Cardiac muscle cell (in vitro differentiated cells and primary cell): Measurements from ENCODE around the gene POFUT1. TPM values are rescaled to one million over a fixed set of nuclear protein-coding genes. Genes with fewer than 3 reads are reported as not detected.
"Not testable (repeated sequence)": the region's sequence is repeated elsewhere in the genome, so short reads cannot be mapped to it uniquely, and the experiment has no call there.

Experiments
- DNase-seq, 2 donors: peaks; one replicate each; pipeline versions ENCODE4 v3.0.0 to v3.0.0-alpha.2; 2010 to 2017; ENCODE audit warnings: low read depth in 1 of 2, low spot score in 1 of 2
- H3K27ac ChIP-seq: fragments of 200-600 bp; sonication (generic); 2 replicates; pipeline ENCODE4 v1.5.1; 2016
- H3K27me3 ChIP-seq: fragments of 200-600 bp; sonication (generic); 2 replicates; pipeline ENCODE4 v1.6.0; 2016; ENCODE audit warnings: control low read depth
- H3K36me3 ChIP-seq: fragments of 200-600 bp; sonication (generic); 2 replicates; pipeline ENCODE4 v1.5.1; 2016; ENCODE audit warnings: control low read depth
- H3K4me1 ChIP-seq: fragments of 200-600 bp; sonication (generic); 2 replicates; pipeline ENCODE4 v1.8.1; 2017; ENCODE audit warnings: low read depth, mild to moderate bottlenecking, mixed run types
- H3K4me3 ChIP-seq: fragments of 200-600 bp; sonication (generic); 2 replicates; pipeline ENCODE4 v1.5.1; 2016; ENCODE audit warnings: mild to moderate bottlenecking
- H3K9me3 ChIP-seq: fragments of 200-600 bp; sonication (generic); 2 replicates; pipeline ENCODE4 v1.5.1; 2017; ENCODE audit warnings: low read depth, mild to moderate bottlenecking, control low read depth
- CTCF ChIP-seq: IDR thresholded peaks from 2 replicates; pipeline ENCODE4 v1.5.1; 2012; ENCODE audit warnings: low read depth, mild to moderate bottlenecking, low read length
- polyA plus RNA-seq: library from polyadenylated mRNA; unstranded; fragments of >200 nt; fragmentation: Nextera tagmentation; extraction: Ambion mirVana; gene quantifications from 2 replicates; pipeline ENCODE4 v1.2.1, GENCODE V29; 2016
- total RNA-seq: library from RNA; depleted of rRNA; stranded (reverse); fragments of >200 nt; gene quantifications from 2 replicates; pipeline ENCODE4 v1.2.3, GENCODE V29; 2016

The POFUT1 gene
- total and polyA plus RNA-seq, 2 experiments from 2014 or later: 25.1 to 31.4 TPM

- no peak for TF ChIP-seq CTCF
- no peaks in the 10 kb centered on the region for H3K9me3 ChIP-seq
Measured at GRCh38 chr20:32251470-32251869, 43.8 kb downstream of the POFUT1 start.

GRCh38 chr20:32252189-32252588 is 44.5 kb downstream of the POFUT1 start:
- Histone ChIP-seq H3K4me1 (no peaks in the 10 kb centered on the region), H3K36me3 (no peaks in the 10 kb centered on the region), H3K27ac (no peak overlapping the region), H3K9me3 (no peaks in the 10 kb centered on the region), H3K4me3 (no peak overlapping the region), H3K27me3 (no peaks in the 10 kb centered on the region)
- no peak for DNase-seq
- TF ChIP-seq CTCF: no peak

More at GRCh38 chr20:32251470-32251869, 43.8 kb downstream of the POFUT1 start:
- H3K27me3 ChIP-seq: no peaks in the 10 kb centered on the region
- no peaks in the 10 kb centered on the region for H3K4me1 ChIP-seq
- no peak overlapping the region for H3K27ac ChIP-seq
- DNase-seq: no peak
- no peaks in the 10 kb centered on the region for H3K36me3 ChIP-seq
- H3K4me3 ChIP-seq: no peak overlapping the region

- DNase-seq, H3K4me1 ChIP-seq: not testable (repeated sequence)
Measured at GRCh38 chr20:32260973-32261372, 53.3 kb downstream of the POFUT1 start.

GRCh38 chr20:32261644-32262043 is 54.0 kb downstream of the POFUT1 start:
- H3K27ac ChIP-seq: no peak overlapping the region
- H3K9me3 ChIP-seq: no peaks in the 10 kb centered on the region
- no peak overlapping the region for H3K4me3 ChIP-seq
- no peaks in the 10 kb centered on the region for H3K36me3 ChIP-seq
- TF ChIP-seq CTCF: no peak
- no peak for DNase-seq
- no peaks in the 10 kb centered on the region for H3K27me3 ChIP-seq
- no peaks in the 10 kb centered on the region for H3K4me1 ChIP-seq

More at GRCh38 chr20:32260973-32261372, 53.3 kb downstream of the POFUT1 start:
- not testable (repeated sequence) for H3K9me3 ChIP-seq, H3K36me3 ChIP-seq, H3K27me3 ChIP-seq, H3K27ac ChIP-seq, H3K4me3 ChIP-seq

GRCh38 chr20:32263398-32263954 is 55.8 kb downstream of the POFUT1 start:
- Histone ChIP-seq H3K4me3 (no peak overlapping the region), H3K9me3 (no peaks in the 10 kb centered on the region), H3K36me3 (no peaks in the 10 kb centered on the region), H3K27me3 (no peaks in the 10 kb centered on the region), H3K27ac (no peak overlapping the region), H3K4me1 (no peaks in the 10 kb centered on the region)
- no peak for TF ChIP-seq CTCF
- DNase-seq: no peak

GRCh38 chr20:32271620-32272019 is 63.9 kb downstream of the POFUT1 start:
- Histone ChIP-seq H3K4me3 (no peak overlapping the region), H3K27ac (no peak overlapping the region), H3K4me1 (no peaks in the 10 kb centered on the region), H3K36me3 (no peaks in the 10 kb centered on the region), H3K9me3 (no peaks in the 10 kb centered on the region), H3K27me3 (peaks cover 6% of the 10 kb centered on the region)
- no peak for TF ChIP-seq CTCF
- DNase-seq: no peak
